Glutamatergic neuron (in vitro differentiated cells): ENCODE data around the gene GRM4. TPM values are rescaled to one million over a fixed set of nuclear protein-coding genes. Genes with fewer than 3 reads are reported as not detected.

Experiments
- DNase-seq: peaks from one replicate; pipeline ENCODE4 v3.0.0; 2022
- H3K27ac Mint-ChIP-seq: one replicate; pipeline ENCODE4 v1.8.0; 2020; ENCODE audit warnings: mild to moderate bottlenecking, mixed read lengths, inconsistent platforms; ENCODE audit not compliant: unreplicated experiment
- H3K27me3 Mint-ChIP-seq: one replicate; pipeline ENCODE4 v1.8.0; 2020; ENCODE audit warnings: mild to moderate bottlenecking, moderate library complexity, mixed read lengths, inconsistent platforms; ENCODE audit not compliant: unreplicated experiment
- H3K36me3 Mint-ChIP-seq: one replicate; pipeline ENCODE4 v1.8.0; 2020; ENCODE audit warnings: mild to moderate bottlenecking, mixed read lengths, inconsistent platforms; ENCODE audit not compliant: unreplicated experiment
- H3K4me1 Mint-ChIP-seq: one replicate; pipeline ENCODE4 v1.8.0; 2020; ENCODE audit warnings: mild to moderate bottlenecking, low read depth, mixed read lengths, inconsistent platforms; ENCODE audit not compliant: unreplicated experiment
- H3K4me3 Mint-ChIP-seq: one replicate; pipeline ENCODE4 v1.8.0; 2020; ENCODE audit warnings: mild to moderate bottlenecking, mixed read lengths, inconsistent platforms; ENCODE audit not compliant: unreplicated experiment
- H3K9me3 Mint-ChIP-seq: one replicate; pipeline ENCODE4 v1.8.0; 2020; ENCODE audit warnings: mild to moderate bottlenecking, moderate library complexity, mixed read lengths, inconsistent platforms; ENCODE audit not compliant: unreplicated experiment
- total RNA-seq: library from RNA; stranded (reverse); fragmentation: NEBNext Ultra II Directional; extraction: Animal tissue kit (Norgen Biotek cat#: 25700); gene quantifications from one replicate; pipeline ENCODE4 v1.2.1, GENCODE V29; 2021; ENCODE audit not compliant: unreplicated experiment
- TF ChIP-seq, protein P1 (sequence below): fragments of 200-600 bp; sonication (generic); IDR thresholded peaks from one replicate; pipeline ENCODE4 v1.5.0; 2021; ENCODE audit not compliant: partially characterized antibody, unreplicated experiment

Gene GRM4
- total RNA-seq, 1 donor from 2014 or later: 119 TPM

DNA sequence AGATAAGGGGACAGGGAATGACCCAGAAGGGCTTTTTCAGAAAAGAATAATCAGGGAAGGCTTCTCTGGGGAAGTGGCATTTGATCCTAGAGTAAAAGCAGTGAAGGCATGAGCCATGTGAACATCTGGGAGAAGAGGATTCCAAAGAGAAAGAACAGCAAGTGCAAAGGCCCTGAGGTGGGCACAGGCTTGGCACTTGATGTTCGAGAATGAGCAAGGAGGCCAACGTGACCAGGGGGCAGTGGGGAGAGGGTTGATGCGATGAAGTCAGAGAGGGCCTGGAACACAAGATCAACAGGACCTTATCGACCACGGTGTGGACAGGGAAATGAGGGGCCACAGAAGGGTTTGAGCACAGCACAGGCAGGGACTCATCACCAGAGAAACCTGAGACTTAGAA lies 5.8 kb downstream of the GRM4 start:
- TF ChIP-seq, protein P1, sequence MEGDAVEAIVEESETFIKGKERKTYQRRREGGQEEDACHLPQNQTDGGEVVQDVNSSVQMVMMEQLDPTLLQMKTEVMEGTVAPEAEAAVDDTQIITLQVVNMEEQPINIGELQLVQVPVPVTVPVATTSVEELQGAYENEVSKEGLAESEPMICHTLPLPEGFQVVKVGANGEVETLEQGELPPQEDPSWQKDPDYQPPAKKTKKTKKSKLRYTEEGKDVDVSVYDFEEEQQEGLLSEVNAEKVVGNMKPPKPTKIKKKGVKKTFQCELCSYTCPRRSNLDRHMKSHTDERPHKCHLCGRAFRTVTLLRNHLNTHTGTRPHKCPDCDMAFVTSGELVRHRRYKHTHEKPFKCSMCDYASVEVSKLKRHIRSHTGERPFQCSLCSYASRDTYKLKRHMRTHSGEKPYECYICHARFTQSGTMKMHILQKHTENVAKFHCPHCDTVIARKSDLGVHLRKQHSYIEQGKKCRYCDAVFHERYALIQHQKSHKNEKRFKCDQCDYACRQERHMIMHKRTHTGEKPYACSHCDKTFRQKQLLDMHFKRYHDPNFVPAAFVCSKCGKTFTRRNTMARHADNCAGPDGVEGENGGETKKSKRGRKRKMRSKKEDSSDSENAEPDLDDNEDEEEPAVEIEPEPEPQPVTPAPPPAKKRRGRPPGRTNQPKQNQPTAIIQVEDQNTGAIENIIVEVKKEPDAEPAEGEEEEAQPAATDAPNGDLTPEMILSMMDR: no peak
- no peak overlapping the region for H3K4me3 Mint-ChIP-seq

DNA sequence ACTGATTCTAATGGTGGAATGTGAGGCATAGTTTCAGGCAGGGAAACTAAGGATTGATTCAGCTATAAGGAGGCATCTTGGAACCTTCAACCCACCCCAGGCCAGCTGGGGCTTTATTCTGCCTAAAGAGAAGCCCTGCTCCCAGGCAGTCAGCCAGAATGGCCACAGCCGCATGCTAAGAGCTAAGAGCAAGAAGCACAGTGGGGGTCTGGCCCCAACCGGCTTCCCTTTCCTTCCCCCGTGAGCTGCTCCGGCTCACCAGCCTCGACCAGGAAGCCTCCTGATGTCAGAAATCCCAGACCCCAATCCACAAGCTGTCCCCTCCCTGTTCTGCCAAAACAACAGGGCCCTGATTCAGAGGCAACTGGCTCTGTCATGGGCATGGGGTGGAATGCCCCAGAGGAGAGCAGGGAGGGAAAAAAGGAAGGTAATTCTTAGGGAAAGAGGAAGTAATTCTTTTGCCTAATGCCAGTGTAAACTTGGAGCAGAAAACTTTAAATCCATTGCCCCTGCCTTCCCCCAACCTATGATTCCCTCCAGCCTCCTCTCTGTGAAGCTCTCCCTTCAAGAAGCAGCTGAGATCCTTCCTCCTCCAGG lies 6.9 kb downstream of the GRM4 start:
- H3K4me3 Mint-ChIP-seq: peak overlapping the region; percentile 11
- peaks cover 12% of the 10 kb centered on the region for H3K9me3 Mint-ChIP-seq
- peaks cover 68% of the 10 kb centered on the region for H3K4me1 Mint-ChIP-seq
- no peak for DNase-seq
- H3K27me3 Mint-ChIP-seq: peaks cover 14% of the 10 kb centered on the region
- no peaks in the 10 kb centered on the region for H3K36me3 Mint-ChIP-seq
- H3K27ac Mint-ChIP-seq: peak overlapping the region; percentile 65
- TF ChIP-seq, protein P1: no peak

More for the DNA sequence above, 5.8 kb downstream of the GRM4 start:
- DNase-seq: no peak
- peak overlapping the region; percentile 75 for H3K27ac Mint-ChIP-seq
- peaks cover 12% of the 10 kb centered on the region for H3K9me3 Mint-ChIP-seq
- H3K36me3 Mint-ChIP-seq: no peaks in the 10 kb centered on the region
- peaks cover 13% of the 10 kb centered on the region for H3K27me3 Mint-ChIP-seq
- peaks cover 64% of the 10 kb centered on the region for H3K4me1 Mint-ChIP-seq

DNA sequence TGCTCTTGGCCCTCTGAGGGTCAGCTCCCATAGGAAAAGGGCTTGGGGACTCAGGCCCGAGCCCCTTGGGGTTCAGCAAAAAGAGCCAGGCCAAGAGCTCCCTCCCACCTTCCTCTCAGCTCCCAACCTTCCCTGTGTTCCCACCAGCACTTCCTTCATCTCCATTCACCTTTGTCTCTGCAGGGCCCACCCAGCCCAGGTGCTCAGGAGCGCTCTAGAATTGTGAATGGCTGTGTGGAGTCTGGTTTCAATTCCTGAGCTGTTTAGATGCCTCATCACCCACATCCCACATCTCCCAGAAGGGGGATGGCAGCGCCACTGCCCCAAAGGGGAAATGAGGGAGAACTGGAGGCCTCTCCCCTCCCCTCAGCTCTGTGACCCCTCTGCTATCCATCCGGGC lies 7.7 kb downstream of the GRM4 start:
- peaks cover 12% of the 10 kb centered on the region for H3K9me3 Mint-ChIP-seq
- peaks cover 14% of the 10 kb centered on the region for H3K27me3 Mint-ChIP-seq
- H3K4me3 Mint-ChIP-seq: no peak overlapping the region
- H3K36me3 Mint-ChIP-seq: no peaks in the 10 kb centered on the region
- TF ChIP-seq, protein P1: no peak
- peaks cover 73% of the 10 kb centered on the region for H3K4me1 Mint-ChIP-seq
- no peak overlapping the region for H3K27ac Mint-ChIP-seq
- DNase-seq: no peak

DNA sequence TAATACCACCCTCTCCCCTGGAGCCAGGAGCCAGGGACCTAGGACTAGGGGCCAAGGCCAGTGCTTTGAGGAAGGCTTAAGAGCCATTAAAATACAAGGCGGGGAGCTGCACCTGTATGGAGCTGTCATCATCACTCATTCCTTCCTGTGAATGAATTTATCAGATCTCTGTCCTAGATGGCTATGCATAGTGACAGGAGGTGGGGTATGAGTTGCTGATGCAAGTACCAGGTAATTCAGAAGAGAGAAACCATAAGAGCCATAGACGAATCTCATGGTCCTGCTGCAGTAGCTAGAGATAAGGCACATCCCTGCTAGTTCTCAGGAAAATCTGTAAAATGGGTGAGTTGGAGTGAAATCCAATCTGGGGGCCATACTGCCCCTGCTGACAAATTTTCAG lies 10.3 kb downstream of the GRM4 start:
- Mint-ChIP-seq H3K27me3 (peaks cover 10% of the 10 kb centered on the region), H3K4me1 (peaks cover 69% of the 10 kb centered on the region)

DNA sequence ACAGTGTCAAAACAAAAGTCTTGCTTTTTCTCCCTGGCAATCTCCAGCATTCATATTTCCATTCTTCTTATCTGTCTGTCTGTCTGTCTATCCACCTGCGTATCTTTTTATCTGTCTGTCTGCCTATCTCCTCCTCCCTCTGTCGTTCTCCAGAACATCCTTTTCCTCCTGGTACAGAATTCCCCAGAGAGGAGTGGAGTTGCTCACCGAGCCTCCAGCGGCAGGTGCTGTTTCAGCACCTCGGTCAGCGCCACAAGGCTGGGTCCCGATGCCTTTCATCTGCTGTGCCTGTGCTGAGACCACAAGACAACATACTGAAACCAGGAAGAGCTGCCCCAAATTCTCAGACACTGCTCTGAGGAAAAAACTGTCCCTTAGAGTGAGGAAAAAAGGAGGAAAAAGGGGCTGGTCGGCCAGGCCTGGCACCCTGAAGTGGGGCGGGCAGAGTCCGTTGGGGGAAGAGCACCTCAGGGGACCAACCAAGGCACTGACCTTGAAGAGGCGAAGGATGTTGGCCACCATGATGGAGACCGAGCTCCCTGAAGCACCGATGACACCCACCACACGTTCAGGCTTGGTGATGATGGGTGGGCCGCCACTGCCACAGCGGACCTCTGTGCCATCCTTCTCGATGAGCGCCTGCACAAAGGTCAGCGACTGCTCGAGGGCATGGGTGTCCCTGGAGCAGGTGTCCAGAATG lies 13.3 kb downstream of the GRM4 start:
- no peaks in the 10 kb centered on the region for H3K36me3 Mint-ChIP-seq
- no peak for DNase-seq
- H3K27me3 Mint-ChIP-seq: peaks cover 12% of the 10 kb centered on the region
- peaks cover 61% of the 10 kb centered on the region for H3K4me1 Mint-ChIP-seq
- H3K27ac Mint-ChIP-seq: peak overlapping the region; percentile 77
- H3K4me3 Mint-ChIP-seq: peak overlapping the region; percentile 62
- H3K9me3 Mint-ChIP-seq: peaks cover 10% of the 10 kb centered on the region
- TF ChIP-seq, protein P1: peak; percentile 15

More for the DNA sequence above, 10.3 kb downstream of the GRM4 start:
- TF ChIP-seq, protein P1: no peak
- H3K27ac Mint-ChIP-seq: peak overlapping the region; percentile 90
- H3K36me3 Mint-ChIP-seq: no peaks in the 10 kb centered on the region
- peaks cover 11% of the 10 kb centered on the region for H3K9me3 Mint-ChIP-seq
- DNase-seq: no peak
- peak overlapping the region; percentile 25 for H3K4me3 Mint-ChIP-seq
